T-cell (primary cell): Measurements from ENCODE around the gene TUBA4B. TPM values are rescaled to one million over a fixed set of nuclear protein-coding genes. Genes with fewer than 3 reads are reported as not detected.
A peak's percentile ranks its signal among the peaks of the same experiment; 100 is the strongest.

Experiments
- ATAC-seq, 4 experiments: fragments of 200-7000 bp in 3 of 4; fragments of 150-1000 bp in 1 of 4; cut with Tn5 transposase; replicated peaks in 1 of 4; 1 replicate in 3 of 4; 2 replicates in 1 of 4; pipeline ENCODE4 v1.10.0; 2021; ENCODE audit warnings: moderate library complexity in 3 of 4, mild to moderate bottlenecking in 2 of 4, moderate number of reproducible peaks in 1 of 4
- CTCF ChIA-PET, 2 donors: fragments of 300-600 bp; sonication (Branson Sonifier 250); formaldehyde crosslinking; loops; one replicate each; lab custom pipeline; 2022; ENCODE audit warnings: antibody characterized with exemption in 2 of 2; lab: Charles Lee
- POLR2A ChIA-PET, 2 donors: fragments of 300-600 bp; sonication (Branson Sonifier 250); formaldehyde crosslinking; loops; one replicate each; lab custom pipeline; 2022; ENCODE audit warnings: antibody characterized with exemption in 2 of 2; lab: Charles Lee
- DNase-seq, 35 experiments: peaks; one replicate each; pipeline versions ENCODE4 v3.0.0 to v3.0.0-alpha.2; 2013 to 2023
- H3K27ac ChIP-seq: one replicate; pipeline ENCODE4 v1.5.1; 2013; ENCODE audit warnings: low read length
- H3K27me3 ChIP-seq, 2 experiments: replicated peaks in 1 of 2; 1 replicate in 1 of 2; 2 replicates in 1 of 2; pipeline versions ENCODE4 v1.6.1 to v1.7.0; 2013; ENCODE audit warnings: low read length in 1 of 2, mixed read lengths in 1 of 2; ENCODE audit not compliant: control insufficient read depth in 2 of 2, insufficient read depth in 2 of 2; ENCODE audit errors: extremely low read depth in 1 of 2
- H3K36me3 ChIP-seq, 2 donors: 1 replicate in 1 of 2; 2 replicates in 1 of 2; pipeline versions ENCODE4 v1.6.1 to v1.7.0; 2013; ENCODE audit warnings: low read length in 1 of 2; ENCODE audit not compliant: control insufficient read depth in 2 of 2, insufficient read depth in 1 of 2; ENCODE audit errors: extremely low read depth in 1 of 2
- H3K4me1 ChIP-seq, 2 experiments: 1 replicate in 1 of 2; 2 replicates in 1 of 2; pipeline versions ENCODE4 v1.6.1 to v1.7.0; 2013; ENCODE audit warnings: low read length in 2 of 2, mixed read lengths in 1 of 2; ENCODE audit not compliant: insufficient read depth in 2 of 2, control insufficient read depth in 1 of 2; ENCODE audit errors: extremely low read depth in 1 of 2
- H3K4me3 ChIP-seq, 2 donors: 1 replicate in 1 of 2; 2 replicates in 1 of 2; pipeline versions ENCODE4 v1.5.1 to v1.7.0; 2013; ENCODE audit warnings: mild to moderate bottlenecking in 2 of 2, low read length in 1 of 2, moderate library complexity in 1 of 2; ENCODE audit not compliant: control insufficient read depth in 1 of 2; ENCODE audit errors: extremely low read depth in 1 of 2
- H3K9me3 ChIP-seq: 2 replicates; pipeline ENCODE4 v1.7.0; 2013
- H3K27ac Mint-ChIP-seq, 2 donors: one replicate each; pipeline ENCODE4 v1.8.0; 2020 to 2021; ENCODE audit warnings: mild to moderate bottlenecking in 2 of 2, mixed read lengths in 2 of 2
- H3K27me3 Mint-ChIP-seq, 2 donors: one replicate each; pipeline ENCODE4 v1.8.0; 2021 to 2022; ENCODE audit warnings: mixed read lengths in 2 of 2
- H3K36me3 Mint-ChIP-seq: one replicate; pipeline ENCODE4 v1.8.0; 2021; ENCODE audit warnings: mixed read lengths
- H3K4me1 Mint-ChIP-seq, 3 donors: one replicate each; pipeline ENCODE4 v1.8.0; 2020 to 2022; ENCODE audit warnings: mixed read lengths in 3 of 3, mild to moderate bottlenecking in 1 of 3
- H3K4me3 Mint-ChIP-seq, 3 donors: one replicate each; pipeline ENCODE4 v1.8.0; 2020 to 2022; ENCODE audit warnings: mild to moderate bottlenecking in 3 of 3, mixed read lengths in 3 of 3, moderate library complexity in 3 of 3
- H3K9me3 Mint-ChIP-seq, 3 donors: one replicate each; pipeline ENCODE4 v1.8.0; 2020 to 2022; ENCODE audit warnings: mixed read lengths in 3 of 3
- WGBS: methylation state at CpG from one replicate; pipeline ENCODE4 v1.1.5; 2013; ENCODE audit warnings: missing lambda C conversion rate; ENCODE audit not compliant: insufficient coverage; 5-methylcytosine and 5-hydroxymethylcytosine counted together
- total RNA-seq, 35 experiments: library from RNA in 6 of 35; stranded (reverse) in 6 of 35; fragments of 120-200 nt in 1 of 35; gene quantifications; one replicate each; pipeline versions ENCODE4 v1.2.1 to v1.2.4 and lab custom pipeline; 2013 to 2026

TUBA4B gene
- total RNA-seq, 5 donors from 2014 or later (not counting 1 experiment from before 2014, with no cell fraction given), result not detected

GRCh38 chr2:219218217-219218731, 34.8 kb upstream of the TUBA4B start:
- H3K36me3 Mint-ChIP-seq, result peaks cover 18% of the 10 kb centered on the region
- H3K4me3 ChIP-seq, result peak overlapping the region; percentile 56 to 67
- peak overlapping the region; percentile 69 to 79 for H3K27ac Mint-ChIP-seq
- POLR2A ChIA-PET, result no interaction called here
- DNase-seq, result peak in 7 of 35 experiments; percentile 12 to 38 (median 22)
- H3K27ac ChIP-seq, result no peak overlapping the region
- H3K4me1 ChIP-seq, result peaks cover 4 to 25% of the 10 kb centered on the region in 2 experiments
- 3% methylated on average over 37 of the region's 37 CpGs for WGBS
- peak overlapping the region; percentile 76 to 83 (median 78) for H3K4me3 Mint-ChIP-seq
- ATAC-seq, result peak; percentile 42 to 58 (median 52)
- no peaks in the 10 kb centered on the region for H3K27me3 Mint-ChIP-seq
- peaks cover 11 to 35% of the 10 kb centered on the region in 2 donors for H3K36me3 ChIP-seq
- H3K9me3 Mint-ChIP-seq, result no peaks in the 10 kb centered on the region
- peaks cover 12 to 25% (median 20%) of the 10 kb centered on the region in 3 donors for H3K4me1 Mint-ChIP-seq
- H3K9me3 ChIP-seq, result no peaks in the 10 kb centered on the region
- CTCF ChIA-PET, result interaction anchor here (0.9 to 1.7 kb wide), 6 partner anchors 23 to 77 kb away, joined by 3 to 5 read pairs (median 4); partner anchors contain the start of gene CNPPD1 (in 1 of the 2)
- no peaks in the 10 kb centered on the region for H3K27me3 ChIP-seq

- ChIA-PET CTCF (interaction anchor here (0.9 to 1.7 kb wide), 6 partner anchors 13 to 169 kb away, joined by 3 to 5 read pairs (median 4); partner anchors contain the start of genes DNPEP (in 1 of the 2) and ZFAND2B (in 1 of the 2)), POLR2A (interaction anchor here in 1 of 2 donors (0.5 kb wide), 2 partner anchors 32 to 34 kb away, joined by 3 to 4 read pairs; no protein-coding TSS in a partner anchor)
- Mint-ChIP-seq H3K9me3 (no peaks in the 10 kb centered on the region), H3K27ac (peak within 1 kb of the TSS; percentile 69 to 79), H3K4me3 (peak within 1 kb of the TSS; percentile 76 to 83 (median 78)), H3K27me3 (no peaks in the 10 kb centered on the region), H3K4me1 (peaks cover 12 to 26% (median 20%) of the 10 kb centered on the region in 3 donors), H3K36me3 (peaks cover 22% of the 10 kb centered on the region)
- peaks cover 18 to 40% of the 10 kb centered on the region in 2 donors for H3K36me3 ChIP-seq
- H3K27me3 ChIP-seq, result no peaks in the 10 kb centered on the region
- 10% methylated on average over 54 of the region's 71 CpGs for WGBS
- peak within 1 kb of the TSS; percentile 56 to 67 for H3K4me3 ChIP-seq
- DNase-seq, result peak; percentile 72 to 90 (median 80)
- no peaks in the 10 kb centered on the region for H3K9me3 ChIP-seq
- H3K4me1 ChIP-seq, result peaks cover 4 to 25% of the 10 kb centered on the region in 2 experiments
- peak; percentile 84 to 90 (median 88) for ATAC-seq
- H3K27ac ChIP-seq, result peak within 1 kb of the TSS; percentile 31
Measured at GRCh38 chr2:219218732-219219701, 34.0 kb upstream of the TUBA4B start, which contains the start of gene ABCB6. Gene ABCB6, minus strand, starts transcription at chr2:219218958. Its CDS starts 285 bp downstream, at chr2:219218673.

- 94% methylated on average over 11 of the region's 18 CpGs for WGBS
- peak overlapping the region; percentile 21 to 83 (median 76) for H3K4me3 Mint-ChIP-seq
- Histone ChIP-seq H3K36me3 (peaks cover 21 to 49% of the 10 kb centered on the region in 2 donors), H3K4me1 (peaks cover 4 to 25% of the 10 kb centered on the region in 2 experiments), H3K9me3 (no peaks in the 10 kb centered on the region), H3K4me3 (no peak overlapping the region), H3K27me3 (no peaks in the 10 kb centered on the region), H3K27ac (no peak overlapping the region)
- H3K36me3 Mint-ChIP-seq, result peaks cover 26% of the 10 kb centered on the region
- H3K9me3 Mint-ChIP-seq, result no peaks in the 10 kb centered on the region
- H3K27me3 Mint-ChIP-seq, result no peaks in the 10 kb centered on the region
- H3K27ac Mint-ChIP-seq, result peak overlapping the region in 1 of 2 donors; percentile 12
- no peak for ATAC-seq
- no peak for DNase-seq
- ChIA-PET POLR2A (interaction anchor here in 1 of 2 donors (0.5 kb wide), 1 partner anchor 31 kb away, joined by 3 read pairs; no protein-coding TSS in a partner anchor), CTCF (interaction anchor here in 1 of 2 donors (0.9 to 1.7 kb wide), 2 partner anchors 75 to 168 kb away, joined by 4 to 5 read pairs; partner anchors contain the start of gene DNPEP)
- H3K4me1 Mint-ChIP-seq, result peaks cover 15 to 29% (median 20%) of the 10 kb centered on the region in 3 donors
Measured at GRCh38 chr2:219219784-219220532, 33.1 kb upstream of the TUBA4B start.

- H3K27ac ChIP-seq, result no peak overlapping the region
- peaks cover 4 to 25% of the 10 kb centered on the region in 2 experiments for H3K4me1 ChIP-seq
- ChIA-PET POLR2A (no interaction called here), CTCF (no interaction called here)
- H3K9me3 ChIP-seq, result no peaks in the 10 kb centered on the region
- WGBS, result 100% methylated on average over 2 of the region's 19 CpGs
- peaks cover 18 to 31% (median 22%) of the 10 kb centered on the region in 3 donors for H3K4me1 Mint-ChIP-seq
- H3K36me3 Mint-ChIP-seq, result peaks cover 31% of the 10 kb centered on the region
- H3K27ac Mint-ChIP-seq, result peak overlapping the region in 1 of 2 donors; percentile 39
- H3K4me3 ChIP-seq, result no peak overlapping the region
- peaks cover 21 to 58% of the 10 kb centered on the region in 2 donors for H3K36me3 ChIP-seq
- no peak for ATAC-seq
- H3K27me3 Mint-ChIP-seq, result no peaks in the 10 kb centered on the region
- H3K9me3 Mint-ChIP-seq, result no peaks in the 10 kb centered on the region
- no peak for DNase-seq
- no peaks in the 10 kb centered on the region for H3K27me3 ChIP-seq
- H3K4me3 Mint-ChIP-seq, result no peak overlapping the region
Measured at GRCh38 chr2:219220652-219221402, 32.2 kb upstream of the TUBA4B start.

- Histone ChIP-seq H3K27ac (no peak overlapping the region), H3K27me3 (no peaks in the 10 kb centered on the region), H3K9me3 (no peaks in the 10 kb centered on the region), H3K4me3 (no peak overlapping the region), H3K36me3 (peaks cover 21 to 64% of the 10 kb centered on the region in 2 donors), H3K4me1 (peaks cover 4 to 26% of the 10 kb centered on the region in 2 experiments)
- no peaks in the 10 kb centered on the region for H3K9me3 Mint-ChIP-seq
- no peak overlapping the region for H3K27ac Mint-ChIP-seq
- ATAC-seq, result no peak
- H3K27me3 Mint-ChIP-seq, result no peaks in the 10 kb centered on the region
- ChIA-PET CTCF (no interaction called here), POLR2A (interaction anchor here in 1 of 2 donors (0.6 kb wide), 1 partner anchor 24 kb away, joined by 4 read pairs; no protein-coding TSS in a partner anchor)
- H3K4me3 Mint-ChIP-seq, result no peak overlapping the region
- DNase-seq, result no peak
- WGBS, result 98% methylated on average over 10 of the region's 16 CpGs
- peaks cover 35% of the 10 kb centered on the region for H3K36me3 Mint-ChIP-seq
- peaks cover 17 to 30% (median 25%) of the 10 kb centered on the region in 3 donors for H3K4me1 Mint-ChIP-seq
Measured at GRCh38 chr2:219221957-219222518, 31.0 kb upstream of the TUBA4B start.
